HG03045 (cell line): Measurements from ENCODE around the gene CASP7.
"Not testable (repeated sequence)": the region's sequence is repeated elsewhere in the genome, so short reads cannot be mapped to it uniquely, and the experiment has no call there.

ENCODE experiments used
- ATAC-seq: cut with Tn5 transposase; IDR thresholded peaks from one replicate; pipeline ENCODE4 v1.9.1; 2021; ENCODE audit warnings: mild to moderate bottlenecking, moderate library complexity; ENCODE audit not compliant: unreplicated experiment

The CASP7 gene

GRCh38 chr10:113679463-113680189 is at the start of gene CASP7:
TSS of gene CASP7 (plus strand) at chr10:113679912. CDS start at chr10:113697494, 17,582 bp downstream.
- ATAC-seq = peak; percentile 80

- ATAC-seq = no peak
These were observed 48.7 kb upstream of the CASP7 start for GRCh38 chr10:113630929-113631533.

DNA sequence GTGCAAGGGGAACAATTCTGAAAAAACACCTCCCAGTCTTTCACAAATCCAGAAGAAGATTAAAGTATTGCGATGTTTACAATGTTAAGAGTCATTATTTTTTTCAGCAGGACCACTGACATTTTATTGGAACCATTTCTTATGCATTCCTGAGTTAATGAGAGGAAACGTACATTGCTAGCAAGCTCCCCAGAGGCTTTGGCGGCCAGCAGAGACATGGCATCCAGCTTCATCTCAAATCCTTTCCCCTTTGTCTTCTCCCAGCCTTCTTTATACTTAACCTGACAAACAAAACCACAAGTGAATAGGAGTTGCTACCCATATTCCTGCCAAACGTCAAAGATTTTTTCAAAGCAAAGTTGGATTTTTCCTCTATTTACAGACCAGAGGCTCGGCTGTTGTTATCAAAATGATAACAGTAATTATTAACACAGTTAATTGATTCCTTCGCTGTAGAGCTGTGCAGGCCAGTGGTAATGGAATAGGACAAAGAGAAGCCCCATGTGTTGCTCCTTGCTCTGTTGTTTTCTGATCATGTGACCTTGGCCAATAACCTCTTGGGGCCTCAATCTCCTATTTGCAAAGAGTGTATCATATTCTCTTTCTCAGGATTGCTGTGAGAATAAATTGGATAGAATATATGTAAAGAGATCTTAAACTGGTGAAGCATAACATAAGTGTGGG is 47.9 kb upstream of the CASP7 start:
- ATAC-seq = no peak

- no peak for ATAC-seq
These were observed 39.7 kb upstream of the CASP7 start for GRCh38 chr10:113639966-113640365.

GRCh38 chr10:113641702-113642101 is 38.0 kb upstream of the CASP7 start:
- ATAC-seq = no peak

- ATAC-seq = no peak
These were observed 36.5 kb upstream of the CASP7 start for GRCh38 chr10:113643183-113643582.

GRCh38 chr10:113644185-113645120 is 35.3 kb upstream of the CASP7 start:
- no peak for ATAC-seq

- no peak for ATAC-seq
These were observed 33.1 kb upstream of the CASP7 start for GRCh38 chr10:113646336-113647201.

DNA sequence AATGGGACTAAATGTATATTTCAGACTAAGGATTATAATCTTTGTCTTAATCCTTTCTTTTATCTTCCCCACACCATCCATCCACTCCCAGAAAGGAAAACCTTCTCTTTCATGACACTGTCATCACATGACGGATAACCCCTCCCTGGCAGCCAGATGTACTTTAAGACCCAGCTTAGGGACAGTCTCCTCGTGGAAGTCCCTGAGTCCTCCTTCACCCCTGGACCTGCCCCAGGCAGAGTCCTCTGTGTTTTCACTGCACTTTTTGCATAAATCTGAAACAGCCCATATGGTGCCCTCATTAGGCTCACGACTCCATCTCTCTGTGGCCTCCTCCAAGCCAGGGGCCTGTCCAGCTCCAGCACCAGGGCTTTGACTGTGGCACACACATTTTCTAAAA is 31.9 kb upstream of the CASP7 start:
- ATAC-seq = no peak

- ATAC-seq = no peak
These were observed 31.2 kb upstream of the CASP7 start for GRCh38 chr10:113648478-113648877.

GRCh38 chr10:113650172-113650571 is 29.5 kb upstream of the CASP7 start:
- no peak for ATAC-seq

- no peak for ATAC-seq
These were observed 28.7 kb upstream of the CASP7 start for GRCh38 chr10:113651021-113651420.

GRCh38 chr10:113651898-113652297 is 27.8 kb upstream of the CASP7 start:
- no peak for ATAC-seq

GRCh38 chr10:113652456-113652855 is 27.3 kb upstream of the CASP7 start:
- not testable (repeated sequence) for ATAC-seq

GRCh38 chr10:113656896-113657295 is 22.8 kb upstream of the CASP7 start:
- no peak for ATAC-seq

GRCh38 chr10:113657544-113657943 is 22.2 kb upstream of the CASP7 start:
- no peak for ATAC-seq

- ATAC-seq = no peak
These were observed 18.4 kb upstream of the CASP7 start for GRCh38 chr10:113661332-113661731.

GRCh38 chr10:113663142-113663541 is 16.6 kb upstream of the CASP7 start:
- ATAC-seq = no peak

GRCh38 chr10:113663908-113664307 is 15.8 kb upstream of the CASP7 start, which contains the start of gene NRAP:
TSS of gene NRAP (minus strand) at chr10:113664041. CDS start at chr10:113663882, 159 bp downstream.
- no peak for ATAC-seq

DNA sequence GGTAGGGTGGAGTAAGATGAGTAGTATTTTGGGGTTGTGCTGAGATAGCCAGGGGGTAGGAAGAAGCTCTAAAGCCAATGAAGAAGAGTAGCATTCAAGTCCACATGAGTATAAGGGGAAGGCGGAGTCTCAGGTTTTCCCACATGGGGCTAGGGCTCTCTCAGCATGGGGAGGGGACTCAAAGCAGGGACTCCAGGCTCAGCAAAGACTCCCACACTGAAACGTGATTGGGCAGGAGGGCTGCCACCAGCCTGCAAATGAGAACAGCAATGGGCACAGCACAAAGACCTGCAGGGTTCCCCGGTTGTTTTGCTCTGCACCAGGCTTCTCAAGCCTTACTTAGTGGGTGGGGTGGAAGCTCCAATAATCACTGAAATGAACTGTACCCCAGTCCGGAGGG is 14.4 kb upstream of the CASP7 start:
- no peak for ATAC-seq
